Hematopoietic multipotent progenitor cell treated with erythropoietin and hydrocortisone succinate and interleukin-3 and kit ligand, for 6 days (in vitro differentiated cells): ENCODE results near the gene PYROXD2.
A peak's percentile ranks its signal among the peaks of the same experiment; 100 is the strongest.

Experiments
- DNase-seq: peaks from one replicate; pipeline ENCODE4 v3.0.0-alpha.2; 2015

The PYROXD2 gene

DNA sequence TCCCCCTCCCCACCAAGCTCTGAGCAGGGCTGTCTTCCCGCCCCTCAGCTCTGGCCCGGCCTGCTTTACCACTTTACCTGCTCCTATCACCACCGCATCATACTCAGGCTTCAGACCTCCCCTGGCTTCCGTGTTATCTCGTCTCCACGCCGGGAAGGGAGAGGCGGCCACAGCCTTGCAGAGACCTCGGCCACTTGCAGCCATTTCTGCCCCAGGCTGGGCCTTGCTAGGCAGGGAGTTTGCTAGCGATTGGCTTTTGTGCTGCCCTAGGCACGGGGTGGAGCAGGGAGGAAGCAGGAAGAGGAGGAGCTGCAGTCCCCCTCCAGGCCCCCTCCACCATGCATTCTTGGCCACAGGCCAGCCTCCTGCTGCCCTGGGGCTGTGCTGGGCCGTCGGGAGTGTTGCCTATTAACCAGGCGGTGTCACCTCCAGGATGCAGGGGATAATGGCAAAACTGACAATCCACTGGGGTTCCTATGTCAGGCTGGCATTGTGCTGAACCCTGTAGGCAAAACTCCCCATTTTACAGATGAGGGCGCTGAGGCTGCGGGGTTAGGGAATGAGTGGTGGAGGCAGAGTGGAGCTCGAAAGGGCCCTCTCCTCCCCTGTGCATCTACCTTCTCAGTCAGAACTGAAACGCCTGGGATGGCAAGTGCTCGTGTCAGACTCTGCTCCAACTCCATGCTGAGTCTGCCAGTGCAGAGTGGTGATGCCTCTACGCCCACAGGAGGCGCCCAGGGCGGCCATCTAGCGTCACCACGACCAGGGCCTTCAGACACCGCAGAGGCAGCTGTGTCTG, at the start of gene PYROXD2:
TSS of gene PYROXD2 (minus strand) at position 251 of the 799 bp plus-strand sequence. CDS start at position 204, 47 bp downstream.
- peak; percentile 97 for DNase-seq

DNA sequence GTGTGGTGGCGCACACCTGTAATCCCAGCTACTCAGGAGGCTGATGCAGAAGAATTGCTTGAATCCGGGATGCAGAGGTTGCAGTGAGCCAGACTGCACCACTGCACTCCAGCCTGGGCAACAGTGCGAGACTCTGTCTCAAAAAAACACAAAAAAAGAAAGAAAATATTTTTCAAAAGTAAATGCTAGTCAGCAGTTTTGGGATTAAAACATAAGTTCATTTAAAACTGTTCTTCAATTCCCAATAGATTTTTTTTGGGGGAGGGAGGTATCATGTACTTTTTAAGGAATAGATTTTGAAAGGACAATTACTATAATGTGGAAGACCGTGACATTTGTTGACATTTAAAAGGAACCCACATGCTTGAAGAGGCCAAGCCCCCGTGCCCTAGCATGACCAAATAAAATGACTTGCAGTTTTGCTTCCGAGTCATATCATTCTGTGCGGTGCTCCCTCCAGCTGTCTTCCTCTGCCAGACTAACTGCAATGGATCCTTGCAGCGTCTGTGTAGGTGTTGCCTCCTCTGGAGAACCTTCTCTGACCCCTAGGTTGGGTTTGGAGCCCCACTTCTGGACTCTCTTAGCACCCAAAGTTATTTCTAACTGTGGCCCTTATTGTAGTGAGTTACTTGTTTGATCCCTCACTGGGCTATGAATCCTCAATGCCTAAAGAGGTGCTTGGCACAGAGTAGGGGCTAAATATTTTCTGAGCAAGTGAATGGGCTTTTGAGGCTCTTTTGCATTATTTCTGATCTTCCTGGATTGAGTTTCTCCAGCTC, 49.2 kb upstream of the PYROXD2 start:
- peak; percentile 85 for DNase-seq

DNA sequence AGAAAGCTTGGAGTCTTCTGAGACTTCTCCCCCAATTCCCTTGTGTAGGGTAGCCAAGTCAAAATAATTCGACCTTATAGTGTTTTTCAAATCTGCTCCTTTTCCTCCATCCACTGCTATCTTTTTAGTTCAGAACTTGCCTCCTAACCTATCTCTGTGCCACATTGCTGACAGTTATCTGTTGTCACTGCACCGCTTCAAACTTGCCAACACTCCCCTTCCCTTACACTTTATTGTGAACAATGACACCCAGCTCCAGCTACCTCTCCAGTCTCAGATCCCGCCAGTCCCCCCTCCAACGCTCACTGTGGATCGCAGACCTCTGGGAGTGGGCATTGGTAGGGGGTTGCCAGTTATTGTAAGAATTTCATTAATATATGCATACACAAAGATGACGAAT, 48.0 kb upstream of the PYROXD2 start:
- peak; percentile 90 for DNase-seq

DNA sequence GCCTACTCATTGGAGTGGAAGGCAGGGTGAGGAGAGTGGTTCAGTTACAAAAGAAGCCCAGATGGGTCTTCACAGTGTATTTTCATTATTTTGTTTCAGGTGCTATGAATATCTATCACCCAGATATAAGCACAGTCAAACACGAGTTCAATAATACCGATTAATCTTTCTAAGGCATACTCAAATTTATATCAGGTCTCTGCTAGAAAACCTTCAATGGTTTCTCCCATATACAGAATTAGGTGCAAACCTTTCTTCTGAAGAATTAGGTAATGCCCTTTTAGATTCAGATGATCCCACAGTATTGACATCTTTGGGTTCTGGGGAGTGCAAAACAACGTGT, 46.5 kb upstream of the PYROXD2 start:
- no peak for DNase-seq

DNA sequence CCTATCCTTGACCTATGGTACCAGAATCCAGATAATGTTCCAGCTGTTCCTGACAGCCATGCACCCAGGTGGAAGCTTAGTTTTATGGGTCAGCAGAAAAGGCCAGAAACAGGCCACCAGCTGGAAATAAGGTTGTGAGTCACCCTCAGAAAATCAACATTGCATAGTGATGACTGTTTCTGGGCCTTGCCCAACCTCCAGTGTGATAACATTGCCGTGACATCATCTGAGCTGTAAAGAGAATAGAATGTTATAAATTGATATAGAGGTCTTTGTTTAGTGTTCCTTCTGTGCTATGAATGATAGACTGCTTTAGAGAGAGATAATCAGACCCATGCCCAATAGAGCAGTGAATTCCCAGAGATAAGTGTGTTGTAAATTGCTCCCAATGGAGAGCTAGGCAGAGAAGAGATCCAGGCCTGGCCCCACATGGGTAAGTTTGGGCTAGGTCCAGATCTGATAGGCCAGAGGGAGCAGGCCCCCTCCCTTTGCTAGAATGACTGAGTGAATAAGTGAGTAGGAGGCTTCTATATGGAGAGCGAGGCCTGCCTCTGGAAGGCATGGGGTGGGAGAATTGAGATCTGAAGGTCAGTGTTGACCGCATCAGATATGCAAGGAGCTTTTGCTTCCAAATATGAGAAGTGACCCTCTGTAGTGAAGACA, 46.0 kb upstream of the PYROXD2 start:
- peak; percentile 94 for DNase-seq

DNA sequence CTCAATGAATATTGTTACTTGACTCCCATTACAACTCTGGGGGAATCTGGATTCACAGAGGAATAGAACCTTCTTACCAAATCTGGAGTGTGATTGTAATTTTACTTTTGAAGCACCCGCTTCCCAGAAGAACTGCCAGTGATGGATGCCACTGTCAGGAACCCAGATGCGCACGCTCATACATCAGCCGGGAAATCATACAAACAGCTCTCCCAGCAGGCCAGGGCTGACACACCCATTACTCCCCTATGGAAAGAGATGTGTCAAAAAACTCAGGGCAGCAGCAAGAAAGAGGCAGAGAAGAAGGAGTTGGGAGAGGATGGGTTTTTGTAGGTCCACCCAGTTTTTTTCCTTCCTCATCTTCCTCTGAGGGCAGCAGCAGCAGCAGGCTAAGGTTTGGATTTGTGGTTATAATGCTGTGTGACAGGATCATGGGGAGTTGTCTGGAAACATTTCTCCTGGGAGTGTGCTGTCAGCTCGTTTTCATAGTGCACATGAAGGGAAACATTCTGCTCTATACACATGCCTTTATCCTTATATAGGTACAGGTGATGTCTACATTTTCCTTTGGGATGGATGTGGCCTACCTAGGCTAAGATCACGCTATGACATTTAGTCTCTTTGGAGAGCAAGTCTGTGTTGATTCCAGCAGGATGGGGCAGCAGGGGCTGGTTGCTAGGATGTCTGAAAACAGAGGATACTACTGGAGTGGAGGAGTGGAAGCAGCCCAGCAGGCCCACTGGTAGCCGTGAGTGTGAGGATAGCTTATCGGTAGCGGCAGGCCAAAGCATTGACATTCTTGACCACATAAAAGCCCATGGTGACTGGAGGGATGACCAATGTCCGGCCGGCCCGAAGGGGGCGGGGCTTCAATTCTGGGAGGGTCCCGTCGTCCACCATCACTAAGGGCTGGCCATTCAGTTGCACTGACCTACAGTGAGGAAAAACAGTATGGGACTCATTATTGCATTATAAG, 44.1 kb upstream of the PYROXD2 start:
- no peak for DNase-seq

DNA sequence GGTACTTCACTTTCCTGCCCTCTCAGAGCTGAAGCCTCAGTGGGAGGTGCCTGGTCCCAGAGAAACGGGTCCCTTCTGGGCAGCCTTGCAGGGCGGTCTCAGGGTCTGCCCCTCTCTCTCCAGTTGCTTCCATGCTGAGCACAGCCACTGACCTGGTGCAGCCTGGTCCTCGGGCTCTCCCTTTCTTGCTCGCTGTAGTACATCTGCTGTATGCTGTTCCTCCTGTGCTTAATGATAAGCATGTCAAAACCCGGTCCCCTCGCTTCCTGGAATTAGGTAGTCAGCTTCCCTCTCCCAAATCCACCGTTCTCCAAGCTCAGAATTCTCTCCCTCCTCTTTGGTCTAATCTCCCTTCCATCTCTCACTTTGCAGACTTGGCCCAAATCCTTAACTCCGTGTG, 42.7 kb upstream of the PYROXD2 start:
- peak; percentile 63 for DNase-seq

DNA sequence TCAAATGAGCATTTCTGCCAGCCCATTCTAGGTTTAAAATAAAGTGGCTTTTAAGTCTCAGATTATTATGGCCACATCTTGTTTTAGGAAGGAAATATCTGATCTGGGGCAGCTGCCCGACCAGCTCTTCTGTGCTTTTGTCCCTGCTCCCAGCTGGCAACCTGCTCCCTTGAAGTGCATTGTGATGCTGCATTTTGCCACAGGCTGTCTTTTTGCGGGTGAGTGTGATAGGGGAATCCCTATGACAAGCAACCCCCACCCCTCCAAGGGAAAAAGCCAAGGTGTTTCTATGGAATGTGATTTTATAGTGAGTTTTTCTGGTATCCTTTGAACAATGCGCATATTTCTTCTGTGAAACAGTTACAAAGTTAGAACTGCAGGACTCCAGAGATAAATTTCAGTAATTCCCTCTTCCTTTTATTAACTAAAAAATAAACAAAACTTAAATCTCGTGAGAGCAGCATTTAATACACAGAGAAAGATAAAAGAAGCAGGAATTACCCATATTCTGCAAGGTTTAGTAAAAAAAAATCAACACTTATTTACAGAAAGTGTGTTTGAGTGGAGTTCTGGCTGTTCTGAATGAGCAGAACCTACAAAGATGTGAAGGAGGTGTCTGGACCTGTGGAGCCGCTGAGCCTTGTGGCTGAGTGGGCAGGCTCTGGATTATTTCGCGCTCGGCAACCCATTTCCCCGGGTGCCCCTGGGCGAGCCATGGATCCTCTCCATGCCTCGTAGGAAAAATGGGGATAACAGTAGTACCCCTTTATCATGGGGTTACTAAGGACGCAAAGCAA, 41.9 kb upstream of the PYROXD2 start:
- no peak for DNase-seq

DNA sequence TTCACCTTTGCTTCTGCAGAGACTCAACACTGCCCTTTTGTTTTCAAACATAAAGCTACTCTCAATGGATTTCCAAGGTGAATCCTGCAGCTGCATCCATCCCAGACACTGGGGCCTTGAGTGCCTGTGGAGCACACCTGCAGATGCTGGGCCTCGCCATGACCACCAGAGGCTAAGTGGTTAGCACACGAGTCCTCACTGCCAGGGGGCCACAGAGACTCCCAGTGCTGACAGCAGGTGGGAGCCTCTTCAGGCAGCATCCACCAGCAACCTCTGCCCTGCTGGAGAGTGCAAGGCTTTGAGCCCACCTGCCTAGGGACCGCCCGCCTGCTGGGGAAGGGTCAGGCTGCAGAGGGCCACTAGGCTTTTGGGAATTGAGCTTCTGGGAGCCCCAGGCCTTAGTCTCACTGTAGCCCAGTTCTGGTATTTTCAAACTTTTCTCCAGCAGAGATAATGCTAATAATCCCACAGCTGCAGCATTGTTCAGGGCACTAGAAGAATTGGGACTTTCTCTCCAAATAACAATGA, 41.1 kb upstream of the PYROXD2 start:
- peak; percentile 31 for DNase-seq

DNA sequence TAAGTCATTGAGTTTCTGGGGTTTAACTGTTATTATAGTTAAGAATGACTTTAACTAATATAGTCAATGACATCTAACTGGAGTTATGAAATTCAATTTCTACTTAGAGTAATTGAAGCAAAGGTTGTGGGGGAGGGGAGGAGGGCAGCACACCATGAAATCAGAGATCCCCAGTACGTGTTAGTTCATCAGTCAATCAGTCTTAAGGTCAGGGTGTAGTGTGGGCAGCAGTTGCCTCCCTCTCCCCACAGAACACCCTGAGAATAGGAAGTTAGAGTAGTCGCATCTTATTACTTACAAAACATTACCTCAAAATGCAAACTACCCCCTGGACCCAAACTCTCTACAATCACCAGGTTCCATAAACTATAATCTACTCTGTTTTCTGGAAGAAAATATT, 38.7 kb upstream of the PYROXD2 start:
- no peak for DNase-seq

DNA sequence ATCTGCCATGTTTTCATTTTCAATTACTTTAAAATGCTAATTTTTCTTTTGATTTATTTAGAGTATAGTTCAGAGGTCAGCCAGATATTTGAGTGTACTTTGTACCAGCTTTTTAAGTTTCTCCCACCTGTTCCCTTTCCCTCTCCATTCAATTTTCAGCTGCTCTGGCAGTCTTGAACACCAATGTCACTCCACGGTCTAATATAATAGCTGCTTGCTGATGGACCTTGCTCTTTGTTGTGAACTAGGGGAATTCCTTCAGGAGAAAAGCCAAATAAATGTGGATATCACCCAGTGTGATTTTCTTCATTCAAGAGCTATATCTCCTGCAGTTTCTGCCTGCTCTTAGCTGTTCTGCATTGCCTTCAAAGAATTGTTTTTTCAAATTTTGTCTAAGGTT, 35.6 kb upstream of the PYROXD2 start:
- DNase-seq: no peak

DNA sequence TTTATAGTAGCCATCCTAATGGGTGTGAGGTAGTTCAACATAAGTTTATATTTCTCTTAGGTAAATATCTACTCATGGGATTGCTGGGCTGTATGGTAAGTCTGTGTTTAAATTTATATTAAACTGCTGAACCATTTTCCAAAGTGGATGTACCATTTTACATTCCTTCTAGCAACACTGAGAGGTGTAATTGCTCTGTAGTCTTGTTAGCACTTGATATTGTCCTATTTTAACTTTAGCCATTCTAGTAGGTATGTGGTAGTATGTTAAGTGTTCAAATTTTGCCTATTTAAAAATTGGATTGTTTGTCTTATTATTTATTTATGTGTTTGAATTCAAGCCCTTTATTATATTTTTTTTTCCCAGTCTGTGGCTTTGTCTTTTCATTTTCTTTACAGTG, 34.3 kb upstream of the PYROXD2 start:
- no peak for DNase-seq

DNA sequence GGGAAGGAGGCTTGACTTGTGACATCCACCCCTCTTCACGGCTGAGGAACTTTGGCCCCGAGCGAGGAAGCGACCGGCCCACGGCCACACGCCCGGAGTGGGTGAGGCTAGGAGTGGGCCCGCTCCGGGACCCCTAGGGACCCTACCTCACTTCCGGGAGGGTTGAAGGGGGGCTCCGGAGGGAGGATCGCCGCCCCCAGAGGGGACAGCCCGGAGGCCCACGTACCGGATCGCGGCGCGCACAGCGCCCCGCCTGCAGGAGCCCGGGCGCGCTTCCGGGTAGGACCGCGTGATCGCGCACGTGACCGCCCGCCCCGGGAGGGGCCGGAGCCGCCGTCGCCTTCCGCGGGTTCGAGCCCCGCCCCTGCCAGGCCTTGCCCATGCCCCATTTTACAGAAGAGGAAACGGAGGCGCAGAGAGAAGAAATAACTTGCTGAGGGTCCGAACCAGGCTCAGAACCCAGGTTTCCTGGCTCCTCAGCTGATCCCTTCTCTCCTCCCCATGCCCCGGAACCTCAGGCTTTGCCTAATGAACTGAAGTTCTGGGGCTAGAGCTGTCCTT, 31.8 kb upstream of the PYROXD2 start, which contains the start of gene HPS1:
TSS of gene HPS1 (minus strand) at position 275 of the 561 bp plus-strand sequence. CDS start 3,695 bp downstream, outside the sequence.
- DNase-seq: peak; percentile 88

DNA sequence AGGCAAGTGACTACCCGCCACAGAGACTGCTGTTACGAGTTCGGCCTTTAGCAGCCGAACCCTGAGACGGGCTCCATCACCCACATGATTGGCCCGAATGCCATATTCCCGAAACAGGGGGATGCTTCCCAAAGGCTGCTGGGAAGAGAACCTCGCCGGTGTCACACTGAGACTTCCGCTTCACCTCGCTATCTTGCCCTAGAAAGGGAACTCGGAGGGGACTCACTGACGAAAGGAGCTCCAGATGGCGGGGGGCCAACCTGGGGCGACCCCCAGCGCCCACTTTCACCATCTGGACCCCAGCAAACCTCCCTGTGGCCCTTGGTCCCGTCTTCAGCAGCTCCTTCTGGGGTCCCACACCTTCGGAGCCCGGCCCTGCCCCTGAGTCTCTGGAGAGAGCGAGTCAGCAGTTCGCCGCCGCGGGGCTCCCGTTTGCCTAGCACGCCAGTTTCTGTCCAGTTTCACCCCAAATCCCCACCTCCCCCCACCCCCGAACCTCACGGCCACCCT, 31.2 kb upstream of the PYROXD2 start:
- DNase-seq: peak; percentile 67

DNA sequence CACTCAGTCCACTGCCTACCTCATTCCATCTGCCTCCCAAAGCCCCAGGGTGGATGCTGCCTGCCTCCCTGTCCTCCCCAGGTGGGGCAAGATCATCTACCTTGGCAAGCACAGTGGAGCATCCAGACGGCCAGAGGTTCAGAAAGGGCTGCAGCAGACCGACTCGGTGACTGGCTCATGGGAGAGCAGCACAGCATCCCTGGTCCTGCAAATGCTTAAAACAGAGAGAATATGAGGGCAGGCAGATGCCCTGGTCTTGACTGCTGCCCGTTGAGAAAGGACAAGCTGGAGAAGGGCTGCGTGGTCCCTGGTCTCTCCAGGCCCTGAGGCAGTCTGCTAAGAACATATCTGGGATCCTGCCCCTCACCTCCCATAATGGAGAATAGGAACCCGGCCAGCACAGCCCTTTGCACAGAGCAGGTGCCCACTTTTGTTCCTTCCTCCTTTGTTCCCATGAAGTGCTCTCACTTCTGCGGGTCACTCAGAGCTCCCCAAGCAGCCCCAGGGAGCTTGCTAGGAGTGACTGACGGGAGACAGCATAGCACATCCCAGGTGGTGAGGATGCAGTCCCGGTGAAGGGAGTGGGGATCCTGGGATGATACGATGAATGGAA, 30.3 kb upstream of the PYROXD2 start:
- no peak for DNase-seq

DNA sequence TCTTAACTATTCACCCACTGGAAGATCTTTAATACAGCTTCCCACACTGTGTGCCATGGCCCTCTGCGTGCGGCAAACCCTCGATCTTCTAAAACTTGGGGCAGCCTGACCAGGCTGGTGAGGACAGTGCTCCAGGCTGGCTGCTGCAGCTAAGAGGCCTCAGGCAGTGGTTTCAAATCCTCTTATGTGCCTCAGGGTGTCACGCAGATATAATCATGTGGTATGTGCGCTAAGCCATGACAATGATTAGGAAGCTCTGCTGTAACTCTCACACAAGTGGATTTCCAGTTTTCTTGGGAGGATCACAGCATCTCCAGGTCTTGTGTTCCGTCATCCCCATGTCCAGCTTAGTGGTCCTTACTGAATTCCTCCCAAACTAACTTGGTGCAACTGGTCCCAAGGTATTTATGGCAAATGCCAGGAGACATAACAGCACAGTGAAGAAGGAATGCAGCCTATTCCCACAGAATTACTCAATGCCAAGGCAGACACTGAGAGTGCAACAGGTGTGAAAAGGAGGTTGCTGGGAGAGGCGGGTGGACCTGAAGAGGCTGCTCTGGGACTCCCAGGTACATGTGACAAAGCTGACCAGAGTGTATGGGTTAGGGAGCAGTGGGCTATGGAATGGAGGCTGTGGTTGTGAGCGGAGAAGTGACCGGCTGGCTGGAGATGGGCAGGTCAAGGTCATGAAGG, 29.5 kb upstream of the PYROXD2 start:
- DNase-seq: peak; percentile 24

DNA sequence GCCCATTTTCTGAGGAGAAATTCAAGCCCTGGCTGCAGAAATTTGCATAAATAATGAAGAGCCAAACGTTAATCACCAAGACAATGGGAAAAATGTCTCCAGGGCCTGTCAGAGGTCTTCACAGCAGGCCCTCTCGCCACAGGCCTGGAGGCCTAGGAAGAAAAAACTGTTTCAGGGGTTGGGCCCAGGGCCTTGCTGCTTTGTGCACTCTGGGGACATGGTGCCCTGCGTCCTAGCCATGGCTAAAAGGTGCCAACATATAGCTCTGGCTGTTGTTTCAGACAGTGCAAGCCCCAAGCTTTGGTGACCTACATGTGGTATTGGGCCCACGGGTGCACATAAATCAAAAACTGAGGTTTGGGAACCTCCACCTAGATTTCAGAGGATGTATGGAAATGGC, 23.7 kb upstream of the PYROXD2 start:
- DNase-seq: no peak

DNA sequence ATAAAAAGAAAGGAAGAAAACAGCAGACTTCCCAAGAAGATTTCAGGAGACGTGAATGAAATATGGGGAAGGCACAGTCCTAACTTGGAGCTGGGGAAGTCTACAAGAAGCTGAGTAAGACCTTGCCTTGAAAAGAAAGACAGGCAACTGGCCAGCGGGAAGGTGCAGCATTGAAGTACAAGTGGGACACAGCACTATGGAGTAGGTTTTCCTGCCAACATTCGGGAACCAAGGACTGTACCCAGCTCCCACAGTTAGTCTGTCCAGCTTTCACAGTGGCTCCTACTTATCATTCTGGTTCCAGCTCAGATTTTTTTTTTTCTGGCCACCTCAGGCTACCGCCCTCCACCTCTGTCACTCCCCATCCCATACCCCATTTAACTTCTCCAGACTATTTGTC, 21.7 kb upstream of the PYROXD2 start:
- DNase-seq: no peak

DNA sequence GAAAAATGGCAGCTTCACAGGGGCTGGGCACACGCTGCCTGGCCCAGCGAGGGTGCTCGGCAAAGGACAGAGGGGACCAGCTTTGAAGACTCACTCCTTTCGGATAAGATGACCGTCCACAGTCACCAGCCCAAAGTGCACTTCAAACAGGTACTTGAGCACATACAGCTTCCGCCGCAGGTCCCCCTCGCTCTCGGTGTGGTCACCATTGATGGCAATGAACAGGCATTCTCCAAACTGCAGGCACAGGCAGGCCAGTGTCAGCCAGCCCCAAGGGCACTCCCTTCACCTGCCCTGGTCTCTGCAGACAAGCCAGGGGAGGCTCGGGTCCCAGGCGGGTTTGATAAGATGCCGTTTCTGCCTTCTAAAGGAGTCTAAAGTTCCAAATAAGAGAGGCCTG, 20.2 kb upstream of the PYROXD2 start:
- no peak for DNase-seq
